Measurements from ENCODE around the gene XYLT2. TPM values are rescaled to one million over a fixed set of nuclear protein-coding genes. Genes with fewer than 3 reads are reported as not detected.

The XYLT2 gene
- total and polyA plus RNA-seq, 9 of the 15 experiments (the other 6 are each of a cell fraction or from before 2014, with no cell fraction given) = 0.63 to 9.1 (median 4.3) TPM

GRCh38 chr17:50372758-50373556 is 27.0 kb downstream of the XYLT2 start, which contains the start of the genes EME1 and MRPL27 (continued):
- no peak for TF ChIP-seq ATF4 (CRISPR knock-in tag; IDR thresholded peaks at IDR 0.05)
- TF ChIP-seq ZBTB49 (CRISPR knock-in tag; IDR thresholded peaks at IDR 0.05; ENCODE audit: borderline replicate concordance) = no peak
- TF ChIP-seq, protein P1, sequence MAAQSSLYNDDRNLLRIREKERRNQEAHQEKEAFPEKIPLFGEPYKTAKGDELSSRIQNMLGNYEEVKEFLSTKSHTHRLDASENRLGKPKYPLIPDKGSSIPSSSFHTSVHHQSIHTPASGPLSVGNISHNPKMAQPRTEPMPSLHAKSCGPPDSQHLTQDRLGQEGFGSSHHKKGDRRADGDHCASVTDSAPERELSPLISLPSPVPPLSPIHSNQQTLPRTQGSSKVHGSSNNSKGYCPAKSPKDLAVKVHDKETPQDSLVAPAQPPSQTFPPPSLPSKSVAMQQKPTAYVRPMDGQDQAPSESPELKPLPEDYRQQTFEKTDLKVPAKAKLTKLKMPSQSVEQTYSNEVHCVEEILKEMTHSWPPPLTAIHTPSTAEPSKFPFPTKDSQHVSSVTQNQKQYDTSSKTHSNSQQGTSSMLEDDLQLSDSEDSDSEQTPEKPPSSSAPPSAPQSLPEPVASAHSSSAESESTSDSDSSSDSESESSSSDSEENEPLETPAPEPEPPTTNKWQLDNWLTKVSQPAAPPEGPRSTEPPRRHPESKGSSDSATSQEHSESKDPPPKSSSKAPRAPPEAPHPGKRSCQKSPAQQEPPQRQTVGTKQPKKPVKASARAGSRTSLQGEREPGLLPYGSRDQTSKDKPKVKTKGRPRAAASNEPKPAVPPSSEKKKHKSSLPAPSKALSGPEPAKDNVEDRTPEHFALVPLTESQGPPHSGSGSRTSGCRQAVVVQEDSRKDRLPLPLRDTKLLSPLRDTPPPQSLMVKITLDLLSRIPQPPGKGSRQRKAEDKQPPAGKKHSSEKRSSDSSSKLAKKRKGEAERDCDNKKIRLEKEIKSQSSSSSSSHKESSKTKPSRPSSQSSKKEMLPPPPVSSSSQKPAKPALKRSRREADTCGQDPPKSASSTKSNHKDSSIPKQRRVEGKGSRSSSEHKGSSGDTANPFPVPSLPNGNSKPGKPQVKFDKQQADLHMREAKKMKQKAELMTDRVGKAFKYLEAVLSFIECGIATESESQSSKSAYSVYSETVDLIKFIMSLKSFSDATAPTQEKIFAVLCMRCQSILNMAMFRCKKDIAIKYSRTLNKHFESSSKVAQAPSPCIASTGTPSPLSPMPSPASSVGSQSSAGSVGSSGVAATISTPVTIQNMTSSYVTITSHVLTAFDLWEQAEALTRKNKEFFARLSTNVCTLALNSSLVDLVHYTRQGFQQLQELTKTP (IDR thresholded peaks at IDR 0.05; ENCODE audit: low read depth in 1 of 2, partially characterized antibody in 2 of 2) = peak; percentile 76 to 90
- 0 out of 2 replicates have a peak, but pooled peaks have one; percentile 47 for TF ChIP-seq MIER1 (IDR thresholded peaks at IDR 0.05; ENCODE audit: low read depth)
- no peak for TF ChIP-seq ZNF644 (tag; IDR thresholded peaks at IDR 0.05; ENCODE audit: low read depth)
- TF ChIP-seq DACH1 (IDR thresholded peaks at IDR 0.05; ENCODE audit: partially characterized antibody) = peak; percentile 40
- TF ChIP-seq, protein P2, sequence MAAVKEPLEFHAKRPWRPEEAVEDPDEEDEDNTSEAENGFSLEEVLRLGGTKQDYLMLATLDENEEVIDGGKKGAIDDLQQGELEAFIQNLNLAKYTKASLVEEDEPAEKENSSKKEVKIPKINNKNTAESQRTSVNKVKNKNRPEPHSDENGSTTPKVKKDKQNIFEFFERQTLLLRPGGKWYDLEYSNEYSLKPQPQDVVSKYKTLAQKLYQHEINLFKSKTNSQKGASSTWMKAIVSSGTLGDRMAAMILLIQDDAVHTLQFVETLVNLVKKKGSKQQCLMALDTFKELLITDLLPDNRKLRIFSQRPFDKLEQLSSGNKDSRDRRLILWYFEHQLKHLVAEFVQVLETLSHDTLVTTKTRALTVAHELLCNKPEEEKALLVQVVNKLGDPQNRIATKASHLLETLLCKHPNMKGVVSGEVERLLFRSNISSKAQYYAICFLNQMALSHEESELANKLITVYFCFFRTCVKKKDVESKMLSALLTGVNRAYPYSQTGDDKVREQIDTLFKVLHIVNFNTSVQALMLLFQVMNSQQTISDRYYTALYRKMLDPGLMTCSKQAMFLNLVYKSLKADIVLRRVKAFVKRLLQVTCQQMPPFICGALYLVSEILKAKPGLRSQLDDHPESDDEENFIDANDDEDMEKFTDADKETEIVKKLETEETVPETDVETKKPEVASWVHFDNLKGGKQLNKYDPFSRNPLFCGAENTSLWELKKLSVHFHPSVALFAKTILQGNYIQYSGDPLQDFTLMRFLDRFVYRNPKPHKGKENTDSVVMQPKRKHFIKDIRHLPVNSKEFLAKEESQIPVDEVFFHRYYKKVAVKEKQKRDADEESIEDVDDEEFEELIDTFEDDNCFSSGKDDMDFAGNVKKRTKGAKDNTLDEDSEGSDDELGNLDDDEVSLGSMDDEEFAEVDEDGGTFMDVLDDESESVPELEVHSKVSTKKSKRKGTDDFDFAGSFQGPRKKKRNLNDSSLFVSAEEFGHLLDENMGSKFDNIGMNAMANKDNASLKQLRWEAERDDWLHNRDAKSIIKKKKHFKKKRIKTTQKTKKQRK (IDR thresholded peaks at IDR 0.05; ENCODE audit: borderline replicate concordance, low read depth, low read length) = no peak
- peak; percentile 79 for TF ChIP-seq L3MBTL2 (IDR thresholded peaks at IDR 0.05)
- TF ChIP-seq BCOR (IDR thresholded peaks at IDR 0.05) = peak; percentile 42; the same call in 1 of the 2 replicates
- TF ChIP-seq, protein P3, sequence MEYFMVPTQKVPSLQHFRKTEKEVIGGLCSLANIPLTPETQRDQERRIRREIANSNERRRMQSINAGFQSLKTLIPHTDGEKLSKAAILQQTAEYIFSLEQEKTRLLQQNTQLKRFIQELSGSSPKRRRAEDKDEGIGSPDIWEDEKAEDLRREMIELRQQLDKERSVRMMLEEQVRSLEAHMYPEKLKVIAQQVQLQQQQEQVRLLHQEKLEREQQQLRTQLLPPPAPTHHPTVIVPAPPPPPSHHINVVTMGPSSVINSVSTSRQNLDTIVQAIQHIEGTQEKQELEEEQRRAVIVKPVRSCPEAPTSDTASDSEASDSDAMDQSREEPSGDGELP (CRISPR knock-in tag; IDR thresholded peaks at IDR 0.05; ENCODE audit: borderline replicate concordance) = peak; percentile 90
- TF ChIP-seq ZNF232 (CRISPR knock-in tag; IDR thresholded peaks at IDR 0.05) = 0 out of 2 replicates have a peak, but pooled peaks have one; percentile 52
- peak; percentile 99 for TF ChIP-seq PHF20 (IDR thresholded peaks at IDR 0.05; ENCODE audit: partially characterized antibody)

All from K562 (cell line).